ENCODE results near the gene ESPL1. TPM values are rescaled to one million over a fixed set of nuclear protein-coding genes. Genes with fewer than 3 reads are reported as not detected.

ESPL1 gene
- total RNA-seq, 5 donors from 2014 or later (not counting 1 experiment from before 2014, with no cell fraction given): 1.2 to 2.5 (median 1.6) TPM

DNA sequence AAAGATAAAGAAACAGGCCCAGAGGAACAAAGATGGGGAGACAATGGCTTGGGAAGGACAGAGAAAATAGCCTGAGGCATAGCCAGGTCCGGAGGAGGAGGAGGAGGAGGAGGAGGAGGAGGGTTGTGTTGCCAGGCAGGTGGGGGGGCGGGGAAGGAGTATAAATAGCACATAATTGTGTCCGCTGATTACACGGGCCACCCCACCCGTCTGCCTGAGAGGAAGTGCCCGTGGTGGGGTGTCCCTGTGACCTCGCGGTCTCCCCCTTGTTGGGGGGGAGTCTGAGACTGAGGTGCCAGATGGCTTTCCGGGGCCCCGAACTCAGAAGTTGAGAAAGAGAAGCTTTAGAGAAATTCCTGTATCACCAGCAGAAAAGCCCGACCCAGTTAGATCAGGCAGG is 69.9 kb downstream of the ESPL1 start:
- Mint-ChIP-seq H3K4me3 (no peak overlapping the region), H3K4me1 (peaks cover 4 to 8% (median 7%) of the 10 kb centered on the region in 3 donors), H3K9me3 (no peaks in the 10 kb centered on the region), H3K27ac (peak overlapping the region in 1 of 2 donors; percentile 5), H3K27me3 (peaks cover 43 to 47% of the 10 kb centered on the region in 2 donors), H3K36me3 (no peaks in the 10 kb centered on the region)
- peaks cover 5 to 7% of the 10 kb centered on the region in 2 experiments for H3K4me1 ChIP-seq (ENCODE audit: control insufficient read depth in 1 of 2, extremely low read depth in 1 of 2, insufficient read depth in 2 of 2, low read length in 2 of 2)
- ChIA-PET CTCF (no interaction called here), POLR2A (no interaction called here)
- H3K4me3 ChIP-seq (ENCODE audit: control insufficient read depth in 1 of 2, extremely low read depth in 1 of 2, low read length in 1 of 2): no peak overlapping the region
- no peaks in the 10 kb centered on the region for H3K36me3 ChIP-seq (ENCODE audit: control insufficient read depth in 2 of 2, extremely low read depth in 1 of 2, insufficient read depth in 1 of 2, low read length in 1 of 2)
- no peak overlapping the region for H3K27ac ChIP-seq (ENCODE audit: low read length)
- no peaks in the 10 kb centered on the region for H3K9me3 ChIP-seq
- WGBS (ENCODE audit: insufficient coverage): 5% methylated on average over 7 of the region's 11 CpGs
- ATAC-seq (replicated peaks in 1 of 4) (no peak), DNase-seq (peak in 3 of 35 experiments; percentile 13 to 33 (median 25))
- H3K27me3 ChIP-seq (replicated peaks in 1 of 2; ENCODE audit: control insufficient read depth in 2 of 2, extremely low read depth in 1 of 2, insufficient read depth in 2 of 2, low read length in 1 of 2): peaks cover 0 to 63% of the 10 kb centered on the region in 2 experiments

DNA sequence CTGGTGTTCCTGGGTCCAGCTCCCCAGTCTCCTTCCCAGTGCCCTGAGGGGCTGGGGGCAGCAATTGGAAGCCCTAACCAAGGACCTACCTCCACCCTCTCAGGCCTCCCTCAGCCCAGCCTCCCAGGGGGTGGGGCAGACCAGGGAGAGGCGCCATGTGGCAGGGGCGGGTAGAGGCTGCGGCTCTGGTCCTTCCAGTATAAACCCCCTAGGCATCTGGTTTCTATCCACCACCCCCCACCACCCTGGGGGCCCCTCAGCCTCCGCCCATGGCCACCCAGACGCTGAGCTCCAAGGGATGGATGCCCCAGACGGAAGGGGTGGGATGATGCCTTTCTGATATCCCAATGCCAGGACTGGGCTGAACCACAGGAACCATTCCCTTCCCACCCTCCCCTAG is 70.8 kb downstream of the ESPL1 start:
- Histone ChIP-seq H3K4me3 (ENCODE audit: control insufficient read depth in 1 of 2, extremely low read depth in 1 of 2, low read length in 1 of 2) (no peak overlapping the region), H3K9me3 (no peaks in the 10 kb centered on the region), H3K36me3 (ENCODE audit: control insufficient read depth in 2 of 2, extremely low read depth in 1 of 2, insufficient read depth in 1 of 2, low read length in 1 of 2) (no peaks in the 10 kb centered on the region), H3K27ac (ENCODE audit: low read length) (no peak overlapping the region), H3K27me3 (replicated peaks in 1 of 2; ENCODE audit: control insufficient read depth in 2 of 2, extremely low read depth in 1 of 2, insufficient read depth in 2 of 2, low read length in 1 of 2) (peaks cover 0 to 54% of the 10 kb centered on the region in 2 experiments), H3K4me1 (ENCODE audit: control insufficient read depth in 1 of 2, extremely low read depth in 1 of 2, insufficient read depth in 2 of 2, low read length in 2 of 2) (peaks cover 5 to 8% of the 10 kb centered on the region in 2 experiments)
- H3K36me3 Mint-ChIP-seq: no peaks in the 10 kb centered on the region
- no peak for DNase-seq
- H3K9me3 Mint-ChIP-seq: no peaks in the 10 kb centered on the region
- ChIA-PET CTCF (interaction anchor here in 1 of 2 donors (0.7 kb wide), 2 partner anchors 19 to 180 kb away, joined by 3 to 4 read pairs; no protein-coding TSS in a partner anchor), POLR2A (interaction anchor here in 1 of 2 donors (0.6 kb wide), 1 partner anchor 203 kb away, joined by 7 read pairs; no protein-coding TSS in a partner anchor)
- no peak for ATAC-seq (replicated peaks in 1 of 4)
- no peak overlapping the region for H3K27ac Mint-ChIP-seq
- H3K4me3 Mint-ChIP-seq: no peak overlapping the region
- peaks cover 37 to 39% of the 10 kb centered on the region in 2 donors for H3K27me3 Mint-ChIP-seq
- 83% methylated on average over 3 of the region's 6 CpGs for WGBS (ENCODE audit: insufficient coverage)
- peaks cover 11 to 16% (median 14%) of the 10 kb centered on the region in 3 donors for H3K4me1 Mint-ChIP-seq

DNA sequence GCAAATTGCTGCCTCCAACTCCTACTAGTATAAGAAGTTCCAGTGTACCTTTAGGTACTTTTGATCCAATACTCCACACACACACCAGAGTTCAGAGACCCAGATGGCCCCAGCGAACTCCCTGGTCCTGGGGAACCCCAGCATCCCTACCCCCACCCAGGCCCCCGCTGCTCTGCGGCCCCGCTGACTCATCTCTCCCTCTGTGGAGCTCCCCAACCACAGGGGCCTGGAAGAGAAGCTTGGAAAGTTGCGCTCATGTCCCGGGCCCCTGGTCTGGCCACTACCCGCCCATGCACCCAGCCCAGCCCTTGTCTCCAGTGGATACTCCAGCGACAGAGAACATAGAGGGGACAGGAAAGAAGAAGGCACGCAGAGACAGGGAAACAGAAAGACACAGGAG is 72.3 kb downstream of the ESPL1 start:
- H3K27me3 Mint-ChIP-seq: peaks cover 26 to 28% of the 10 kb centered on the region in 2 donors
- ChIA-PET POLR2A (no interaction called here), CTCF (interaction anchor here in 1 of 2 donors (1.0 kb wide), 1 partner anchor 16 kb away, joined by 3 read pairs; no protein-coding TSS in a partner anchor)
- no peak overlapping the region for H3K4me3 ChIP-seq (ENCODE audit: control insufficient read depth in 1 of 2, extremely low read depth in 1 of 2, low read length in 1 of 2)
- H3K27ac Mint-ChIP-seq: no peak overlapping the region
- no peak overlapping the region for H3K4me3 Mint-ChIP-seq
- no peak overlapping the region for H3K27ac ChIP-seq (ENCODE audit: low read length)
- ATAC-seq (replicated peaks in 1 of 4) (no peak), DNase-seq (no peak)
- H3K36me3 ChIP-seq (ENCODE audit: control insufficient read depth in 2 of 2, extremely low read depth in 1 of 2, insufficient read depth in 1 of 2, low read length in 1 of 2): no peaks in the 10 kb centered on the region
- 71% methylated on average over 6 of the region's 9 CpGs for WGBS (ENCODE audit: insufficient coverage)
- peaks cover 12 to 21% of the 10 kb centered on the region in 2 experiments for H3K4me1 ChIP-seq (ENCODE audit: control insufficient read depth in 1 of 2, extremely low read depth in 1 of 2, insufficient read depth in 2 of 2, low read length in 2 of 2)
- peaks cover 23 to 28% (median 25%) of the 10 kb centered on the region in 3 donors for H3K4me1 Mint-ChIP-seq
- no peaks in the 10 kb centered on the region for H3K9me3 Mint-ChIP-seq
- H3K36me3 Mint-ChIP-seq: no peaks in the 10 kb centered on the region
- H3K27me3 ChIP-seq (replicated peaks in 1 of 2; ENCODE audit: control insufficient read depth in 2 of 2, extremely low read depth in 1 of 2, insufficient read depth in 2 of 2, low read length in 1 of 2): peaks cover 0 to 41% of the 10 kb centered on the region in 2 experiments
- no peaks in the 10 kb centered on the region for H3K9me3 ChIP-seq

Other genes with a start within 250 kb of the ESPL1 start
- 1 to 10 TPM; 2.5 to 5.1 (median 3.0) TPM for gene TNS2, start 218.2 kb upstream of the ESPL1 start, total RNA-seq
- 10 to 100 TPM; 29.3 to 65.0 (median 58.2) TPM for gene SPRYD3, start 188.9 kb upstream of the ESPL1 start, total RNA-seq
- gene IGFBP6, start 170.6 kb upstream of the ESPL1 start, total RNA-seq: 1 to 10 TPM in 1 of 5 donors, under 1 TPM in 2, not detected in 2; 0.67 to 1.4 (median 0.79) TPM
- gene SOAT2, start 164.8 kb upstream of the ESPL1 start, total RNA-seq: 1 to 10 TPM in 2 of 5 donors, under 1 TPM in 3; 0.82 to 1.6 (median 0.89) TPM
- gene ZNF740, start 87.6 kb upstream of the ESPL1 start, total RNA-seq: 10 to 100 TPM; 36.4 to 94.2 (median 83.9) TPM
- gene CSAD, start 87.4 kb upstream of the ESPL1 start, total RNA-seq: 10 to 100 TPM; 48.6 to 69.6 (median 62.3) TPM
- 100 to 1,000 TPM; 247 to 590 (median 469) TPM for gene ITGB7, start 61.0 kb upstream of the ESPL1 start, total RNA-seq
- gene RARG, start 36.1 kb upstream of the ESPL1 start, total RNA-seq: 10 to 100 TPM; 20.3 to 91.3 (median 74.2) TPM
- gene PFDN5, start 27.2 kb downstream of the ESPL1 start, total RNA-seq: 100 to 1,000 TPM; 591 to 643 (median 612) TPM
- 10 to 100 TPM; 34.0 to 68.4 (median 63.9) TPM for gene MYG1, start 31.4 kb downstream of the ESPL1 start, total RNA-seq
- gene AAAS, start 53.3 kb downstream of the ESPL1 start, total RNA-seq: 10 to 100 TPM; 39.3 to 74.6 (median 66.2) TPM
- under 1 TPM in 1 of 5 donors, not detected in 4; 0.12 TPM for gene SP7, start 68.1 kb downstream of the ESPL1 start, total RNA-seq
- gene SP1, start 111.9 kb downstream of the ESPL1 start, total RNA-seq: 100 to 1,000 TPM in 2 of 5 donors, 10 to 100 TPM in 3; 72.7 to 109 (median 96.6) TPM
- under 1 TPM in 1 of 5 donors, not detected in 4; 0.19 TPM for gene AMHR2, start 155.6 kb downstream of the ESPL1 start, total RNA-seq
- 100 to 1,000 TPM; 175 to 215 (median 187) TPM for gene PRR13, start 173.4 kb downstream of the ESPL1 start, total RNA-seq
- gene PCBP2, start 183.8 kb downstream of the ESPL1 start, total RNA-seq: 1,000 to 10,000 TPM in 2 of 5 donors, 100 to 1,000 TPM in 3; 707 to 1,066 (median 764) TPM
- 10 to 100 TPM; 21.4 to 29.9 (median 25.9) TPM for gene MAP3K12, start 231.2 kb downstream of the ESPL1 start, total RNA-seq
- 10 to 100 TPM; 31.4 to 44.7 (median 39.1) TPM for gene TARBP2, start 233.0 kb downstream of the ESPL1 start, total RNA-seq
- not detected for gene NPFF, start 239.2 kb downstream of the ESPL1 start, total RNA-seq

Data from T-cell (primary cell).